ENCODE data around the gene SYCE3. TPM values are rescaled to one million over a fixed set of nuclear protein-coding genes. Genes with fewer than 3 reads are reported as not detected.
A peak's percentile ranks its signal among the peaks of the same experiment; 100 is the strongest.
"Not testable (repeated sequence)": the region's sequence is repeated elsewhere in the genome, so short reads cannot be mapped to it uniquely, and the experiment has no call there.

The SYCE3 gene
- total RNA-seq, 1 donor from 2014 or later: not detected

DNA sequence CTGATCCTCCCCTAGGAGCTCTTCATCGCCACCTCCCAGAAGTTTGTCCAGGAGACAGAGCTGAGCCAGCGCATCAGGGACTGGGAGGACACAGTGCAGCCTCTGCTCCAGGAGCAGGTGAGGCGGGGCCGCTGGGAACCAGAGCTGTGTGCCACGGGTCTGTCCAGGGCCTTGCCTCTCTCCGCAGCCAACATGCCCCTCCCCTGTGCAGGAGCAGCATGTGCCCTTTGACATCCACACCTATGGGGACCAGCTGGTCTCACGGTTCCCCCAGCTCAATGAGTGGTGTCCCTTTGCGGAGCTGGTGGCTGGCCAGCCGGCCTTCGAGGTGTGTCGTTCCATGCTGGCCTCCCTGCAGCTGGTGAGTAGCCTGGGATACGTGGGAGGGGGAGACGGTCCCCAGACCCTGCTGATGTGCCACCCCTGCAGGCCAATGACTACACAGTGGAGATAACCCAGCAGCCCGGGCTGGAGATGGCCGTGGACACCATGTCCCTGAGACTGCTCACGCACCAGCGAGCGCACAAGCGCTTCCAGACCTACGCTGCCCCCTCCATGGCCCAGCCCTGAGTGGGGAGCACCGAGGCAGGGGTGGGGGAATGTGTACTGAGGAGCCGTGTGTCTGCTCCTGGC lies 39.8 kb downstream of the SYCE3 start:
- no peak for DNase-seq (ENCODE audit: low read depth in 2 of 2)

DNA sequence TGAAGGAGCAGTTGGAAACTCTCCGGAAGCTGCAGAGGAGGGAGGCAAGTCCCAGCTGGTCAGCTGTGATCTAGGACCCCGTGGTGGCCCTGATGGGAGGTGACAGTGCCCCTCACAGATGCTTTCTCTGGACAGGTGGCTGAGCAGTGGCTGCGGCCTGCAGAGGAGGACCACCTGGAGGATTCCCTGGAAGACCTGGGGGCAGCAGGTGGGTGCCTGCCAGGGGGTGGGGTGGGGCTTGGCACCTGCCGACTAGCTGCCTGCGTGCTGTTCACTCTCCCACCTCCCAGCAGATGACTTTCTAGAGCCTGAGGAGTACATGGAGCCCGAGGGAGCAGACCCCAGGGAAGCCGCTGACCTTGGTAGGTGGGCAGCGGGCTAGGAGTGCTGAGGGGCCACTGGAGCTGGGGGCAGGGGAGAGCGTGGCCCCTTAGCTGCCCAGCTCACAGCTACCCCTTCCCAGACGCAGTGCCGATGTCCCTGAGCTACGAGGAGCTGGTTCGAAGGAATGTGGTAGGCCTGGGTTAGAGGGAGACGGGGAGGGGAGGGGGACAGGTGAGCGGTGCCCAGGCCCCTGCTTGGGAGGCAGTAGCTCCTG lies 40.4 kb downstream of the SYCE3 start:
- DNase-seq (ENCODE audit: low read depth in 2 of 2): no peak

- no peak for DNase-seq (ENCODE audit: low read depth in 2 of 2)
These were observed 41.0 kb downstream of the SYCE3 start for GRCh38 chr22:50521710-50522109.

GRCh38 chr22:50520826-50521453 lies 41.8 kb downstream of the SYCE3 start:
- DNase-seq (ENCODE audit: low read depth in 2 of 2): no peak

- not testable (repeated sequence) for DNase-seq (ENCODE audit: low read depth in 2 of 2)
These were observed 42.5 kb downstream of the SYCE3 start for GRCh38 chr22:50520184-50520583.

DNA sequence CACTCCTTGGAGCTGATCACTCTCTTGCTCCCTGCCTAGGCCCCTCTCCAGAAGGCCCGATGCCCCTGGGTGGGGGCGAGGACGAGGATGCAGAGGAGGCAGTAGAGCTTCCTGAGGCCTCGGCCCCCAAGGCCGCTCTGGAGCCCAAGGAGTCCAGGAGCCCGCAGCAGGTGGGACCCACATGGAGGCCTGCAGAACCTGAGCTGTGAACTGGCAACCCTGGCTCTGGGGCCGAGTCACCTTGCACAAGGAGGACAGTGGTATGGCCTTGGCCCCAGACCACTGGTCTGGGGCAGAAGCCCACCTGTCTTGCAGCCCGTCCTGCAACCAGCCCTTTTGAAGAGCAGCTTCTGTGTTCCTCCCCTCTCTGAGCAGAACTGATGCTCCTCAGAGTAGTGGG lies 43.6 kb downstream of the SYCE3 start:
- DNase-seq (ENCODE audit: low read depth in 2 of 2): no peak

DNA sequence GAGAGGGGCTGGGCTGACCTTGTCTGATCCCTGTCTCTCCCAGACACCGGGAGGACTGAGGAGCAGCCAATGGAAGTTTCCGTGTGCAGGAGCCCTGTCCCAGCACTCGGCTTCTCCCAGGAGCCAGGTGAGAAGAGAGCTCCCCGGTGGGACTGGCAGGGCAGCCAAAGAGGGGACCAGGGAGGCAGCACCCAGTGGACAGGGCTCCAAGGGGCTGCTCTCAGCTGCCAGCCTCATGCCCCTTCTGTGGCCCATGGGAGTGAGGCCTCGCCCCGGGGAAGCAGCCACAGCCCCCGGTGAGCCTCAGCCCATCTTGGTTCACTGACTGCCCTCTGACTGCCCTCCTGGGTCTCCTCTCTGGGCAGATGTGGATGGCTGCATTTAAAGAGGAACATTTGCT lies 44.1 kb downstream of the SYCE3 start:
- DNase-seq (ENCODE audit: low read depth in 2 of 2): no peak

DNA sequence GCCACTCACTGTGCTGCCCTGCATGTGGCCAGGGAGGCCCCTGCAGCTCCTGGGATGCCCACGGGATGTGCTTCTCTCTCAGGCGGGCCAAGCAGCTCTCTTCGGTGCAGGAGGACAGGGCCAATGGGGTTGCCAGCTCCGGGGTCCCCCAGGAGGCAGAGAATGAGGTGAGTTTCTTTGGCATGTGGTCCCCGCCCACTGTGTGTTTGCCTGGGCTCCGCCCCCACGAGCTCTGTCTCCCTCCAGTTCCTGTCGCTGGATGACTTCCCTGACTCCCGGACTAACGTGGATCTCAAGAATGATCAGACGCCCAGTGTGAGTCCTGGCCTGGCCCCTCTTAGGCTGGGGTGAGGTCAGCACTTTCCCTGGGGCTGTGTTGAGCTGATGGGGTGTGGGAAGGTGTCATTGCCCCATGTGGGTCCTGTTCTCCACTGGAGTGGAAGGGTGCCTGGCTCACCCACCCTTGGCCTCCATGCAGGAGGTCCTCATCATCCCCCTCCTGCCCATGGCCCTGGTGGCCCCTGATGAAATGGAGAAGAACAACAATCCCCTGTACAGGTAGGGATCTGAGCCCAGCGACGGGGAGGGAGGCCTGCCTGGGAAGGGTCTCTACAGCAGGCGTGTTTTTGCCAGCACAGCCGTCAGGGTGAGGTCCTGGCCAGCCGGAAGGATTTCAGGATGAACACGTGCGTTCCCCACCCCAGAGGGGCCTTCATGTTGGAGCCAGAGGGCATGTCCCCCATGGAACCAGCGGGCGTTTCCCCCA lies 45.0 kb downstream of the SYCE3 start:
- no peak for DNase-seq (ENCODE audit: low read depth in 2 of 2)

DNA sequence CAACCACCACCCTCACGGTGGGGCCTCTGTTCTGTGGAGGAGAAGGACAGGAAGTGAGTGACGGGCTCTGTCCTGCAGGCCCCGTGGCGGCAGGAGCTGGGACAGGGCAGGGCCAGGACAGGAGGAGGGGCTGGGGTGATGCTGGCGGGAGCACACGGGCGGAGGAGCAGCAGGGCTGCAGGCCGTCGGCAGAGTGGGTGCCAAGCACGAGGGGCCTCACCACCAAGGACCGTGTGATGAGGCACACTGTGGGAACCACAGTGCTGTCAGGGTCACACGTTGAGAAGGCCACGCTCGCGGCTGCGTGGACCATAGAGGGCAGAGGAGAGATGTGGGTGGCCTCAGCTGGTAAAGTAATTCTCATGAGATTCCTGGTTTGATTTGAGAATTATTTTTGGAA lies 45.8 kb downstream of the SYCE3 start:
- no peak for DNase-seq (ENCODE audit: low read depth in 2 of 2)

DNA sequence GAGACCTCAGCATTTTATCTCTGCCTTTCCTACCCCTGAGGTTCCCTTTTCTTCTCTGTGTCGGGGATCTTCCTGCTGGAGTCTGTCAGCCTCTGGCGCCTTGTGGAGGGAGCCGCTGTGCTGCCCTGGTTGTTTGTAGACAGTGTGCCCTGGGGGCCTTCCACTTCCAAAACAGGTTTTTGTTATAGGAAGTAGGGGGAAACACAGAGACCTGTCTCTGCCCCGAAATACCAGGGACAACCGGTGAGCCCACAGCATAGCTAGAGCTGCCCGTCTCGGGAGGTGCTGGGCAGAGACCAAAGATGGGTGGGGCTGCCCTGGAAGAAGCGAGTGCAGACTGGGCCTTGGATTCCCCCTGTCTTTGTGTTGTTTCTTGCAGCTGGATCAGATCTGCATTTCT lies 46.7 kb downstream of the SYCE3 start:
- no peak for DNase-seq (ENCODE audit: low read depth in 2 of 2)

- no peak for DNase-seq (ENCODE audit: low read depth in 2 of 2)
These were observed 49.5 kb downstream of the SYCE3 start for GRCh38 chr22:50513175-50513574.

GRCh38 chr22:50508897-50509296 lies 53.8 kb downstream of the SYCE3 start:
- DNase-seq (ENCODE audit: low read depth in 2 of 2): no peak

- DNase-seq (ENCODE audit: low read depth in 2 of 2): peak; percentile 93 to 97
These were observed 54.5 kb downstream of the SYCE3 start, which contains the start of gene NCAPH2 for GRCh38 chr22:50507991-50508884. Gene NCAPH2 (plus strand): TSS chr22:50508224. CDS start chr22:50508338, 114 bp downstream.

DNA sequence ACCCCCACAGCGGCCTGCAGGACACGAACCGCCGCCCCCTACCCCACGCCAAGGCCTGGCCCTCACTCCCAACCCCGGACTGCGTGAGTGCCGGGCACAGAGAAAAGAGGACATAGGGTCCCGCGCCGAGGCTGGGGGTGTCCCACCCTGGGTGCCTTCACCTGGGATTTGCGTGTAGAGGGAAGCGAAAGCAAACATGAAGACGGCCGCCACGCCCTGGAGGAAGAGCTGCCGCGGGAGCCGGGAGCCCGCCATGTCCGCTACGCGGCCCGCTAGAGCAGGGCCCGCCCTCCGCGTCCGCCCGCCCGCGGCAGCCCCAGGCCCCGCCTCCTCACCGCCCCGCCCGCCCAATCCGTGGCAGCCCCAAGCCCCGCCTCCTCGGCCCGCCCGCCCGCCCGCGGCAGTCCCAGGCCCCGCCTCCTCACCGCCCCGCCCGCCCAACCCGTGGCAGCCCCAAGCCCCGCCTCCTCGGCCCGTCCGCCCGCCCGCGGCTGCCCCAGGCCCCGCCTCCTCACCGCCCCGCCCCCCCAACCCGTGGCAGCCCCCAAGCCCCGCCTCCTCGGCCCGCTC lies 55.2 kb downstream of the SYCE3 start, which contains the start of gene LMF2:
LMF2 (minus strand) TSS at position 282 of the 570 bp plus-strand sequence; CDS start at position 255, 27 bp downstream.
- DNase-seq (ENCODE audit: low read depth in 2 of 2): peak in 1 of 2 donors; percentile 33

GRCh38 chr22:50506611-50507420 lies 55.9 kb downstream of the SYCE3 start:
- DNase-seq (ENCODE audit: low read depth in 2 of 2): peak in 1 of 2 donors; percentile 21

DNA sequence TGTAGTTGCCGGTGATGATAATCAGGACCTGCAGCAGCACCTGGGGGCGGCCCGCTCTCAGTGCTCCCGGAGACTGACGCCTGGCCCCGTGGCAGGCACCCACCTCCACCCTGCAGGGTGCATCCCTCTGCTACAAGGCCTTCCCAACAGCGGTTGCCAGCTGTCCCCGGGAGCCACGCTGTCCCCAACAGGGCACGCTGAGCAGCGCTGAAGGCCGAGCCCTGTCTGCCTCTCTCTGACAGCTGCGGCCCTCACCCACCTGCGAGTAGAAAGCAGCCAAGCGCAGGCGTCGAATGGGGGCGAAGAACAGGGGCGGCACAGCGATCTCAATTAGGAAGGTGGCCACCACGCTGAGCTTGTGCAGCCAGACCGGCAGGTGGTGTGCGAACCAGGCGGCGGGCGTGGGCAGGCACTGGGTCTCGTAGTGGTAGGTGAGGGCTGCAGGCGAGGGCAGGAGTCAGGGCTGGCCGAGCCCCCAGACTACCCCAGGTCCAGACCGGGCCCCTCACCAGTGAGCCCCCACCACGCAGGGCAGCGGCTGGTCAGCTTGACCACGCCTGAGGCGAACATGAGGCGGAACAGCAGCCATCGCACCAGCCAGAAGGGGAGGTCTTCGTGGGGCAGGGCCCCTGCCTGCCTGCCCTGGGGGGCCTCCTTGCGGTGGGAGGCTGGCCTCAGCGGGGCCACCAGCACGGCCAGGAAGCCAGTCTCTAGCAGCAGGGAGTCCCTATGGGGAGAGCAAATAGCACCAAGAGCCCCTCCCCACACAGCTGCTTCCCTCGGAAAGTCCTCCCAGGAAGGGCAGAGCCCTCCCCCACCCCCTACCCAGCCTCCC lies 56.7 kb downstream of the SYCE3 start:
- DNase-seq (ENCODE audit: low read depth in 2 of 2): no peak

DNA sequence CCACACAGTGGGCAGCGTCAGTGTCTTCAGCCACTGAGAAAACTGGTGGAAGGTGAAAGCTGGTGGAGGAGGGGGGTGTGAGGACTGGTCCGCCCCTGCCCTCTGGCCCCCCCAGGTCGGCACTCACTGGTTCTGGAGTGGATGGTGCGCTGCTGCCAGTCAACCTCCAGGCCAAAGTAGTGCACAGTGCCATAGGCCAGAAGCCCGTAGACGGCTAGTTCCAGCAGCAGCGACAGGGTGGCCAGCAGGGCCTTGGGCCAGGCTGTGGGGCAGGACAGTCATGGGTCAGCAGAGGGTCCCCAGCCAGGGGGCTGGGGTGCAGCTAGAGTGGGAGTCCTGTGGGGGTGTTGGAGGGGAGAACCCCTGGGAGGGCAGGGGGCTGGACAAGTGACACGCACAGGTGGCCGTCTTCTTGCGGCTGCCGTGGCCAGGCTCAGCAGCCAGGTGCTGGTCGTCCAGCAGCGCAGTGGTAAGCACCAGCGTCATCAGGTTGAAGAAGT lies 57.4 kb downstream of the SYCE3 start:
- DNase-seq (ENCODE audit: low read depth in 2 of 2): no peak

GRCh38 chr22:50504369-50505211 lies 58.1 kb downstream of the SYCE3 start:
- no peak for DNase-seq (ENCODE audit: low read depth in 2 of 2)
